HepG2 (cell line): ENCODE results near the gene GZMA. TPM values are rescaled to one million over a fixed set of nuclear protein-coding genes. Genes with fewer than 3 reads are reported as not detected.

ENCODE experiments used
- ATAC-seq: fragments of 200-7000 bp; cut with Tn5 transposase; 3 replicates; pipeline ENCODE4 v1.9.1; 2020; ENCODE audit warnings: mild to moderate bottlenecking, moderate library complexity
- BruUV-seq: library from RNA; stranded (reverse); fragments of 400-500 nt; replicated peaks from 2 replicates; lab custom pipeline; 2021; lab: Mats Ljungman, UMichigan
- CTCF ChIA-PET: fragments of 300-600 bp; formaldehyde crosslinking; extraction: SDS; loops from one replicate; lab custom pipeline; 2021; ENCODE audit warnings: low total read pairs, inconsistent platforms, low intra/inter-chr PET ratio; lab: Yijun Ruan, JAX
- POLR2A ChIA-PET: fragments of 350-600 bp; sonication (Branson Sonifier 250); formaldehyde crosslinking; loops from one replicate; lab custom pipeline; 2020; ENCODE audit warnings: antibody characterized with exemption, inconsistent platforms; lab: Yijun Ruan, JAX
- DNase-seq: peaks from one replicate; pipeline ENCODE4 v3.0.0-alpha.2; 2015; ENCODE audit warnings: low spot score
- FAIRE-seq: peaks from 3 replicates; lab custom pipeline; 2011; peaks lifted over from hg19 to GRCh38; lab: Jason Lieb, UNC
- H2AFZ ChIP-seq: one replicate; pipeline ENCODE4 v1.6.1; 2011; ENCODE audit warnings: low read length, inconsistent platforms
- H3K27ac ChIP-seq: fragments of 300-600 bp; 3 replicates; pipeline ENCODE4 v1.8.0; 2011; ENCODE audit warnings: mixed run types, mild to moderate bottlenecking, mixed read lengths, low read length, inconsistent platforms; ENCODE audit not compliant: insufficient read depth; ENCODE audit errors: extremely low read length
- H3K27me3 ChIP-seq, 2 experiments: fragments of 200-600 bp in 1 of 2; 2 replicates in 1 of 2; 3 replicates in 1 of 2; pipeline versions ENCODE4 v1.6.0 to v1.8.0; 2011; ENCODE audit warnings: low read length in 2 of 2, mild to moderate bottlenecking in 2 of 2, moderate library complexity in 2 of 2, inconsistent platforms in 1 of 2; ENCODE audit not compliant: insufficient read depth in 2 of 2, control insufficient read depth in 1 of 2
- H3K36me3 ChIP-seq, 2 experiments: fragments of 200-600 bp in 1 of 2; replicated peaks in 1 of 2; 2 replicates in 1 of 2; 3 replicates in 1 of 2; pipeline versions ENCODE4 v1.5.1 to v1.8.0; 2011; ENCODE audit warnings: low read length in 2 of 2, inconsistent platforms in 1 of 2; ENCODE audit not compliant: insufficient read depth in 2 of 2, control insufficient read depth in 1 of 2
- H3K4me1 ChIP-seq: 2 replicates; pipeline ENCODE4 v1.5.1; 2012; ENCODE audit warnings: low read length, inconsistent platforms; ENCODE audit not compliant: insufficient read depth
- H3K4me2 ChIP-seq: 2 replicates; pipeline ENCODE4 v1.6.0; 2011; ENCODE audit warnings: low read depth, low read length, inconsistent platforms
- H3K4me3 ChIP-seq, 3 experiments: fragments of 200-600 bp in 1 of 3; sonication (generic), shearing (Covaris generic) in 1 of 3; replicated peaks in 1 of 3; 2 replicates each; pipeline ENCODE4 v1.5.1; 2011 to 2016; ENCODE audit warnings: low read length in 3 of 3, inconsistent platforms in 2 of 3, low read depth in 2 of 3, mild to moderate bottlenecking in 2 of 3, control low read depth in 1 of 3, mixed read lengths in 1 of 3; ENCODE audit not compliant: insufficient read depth in 1 of 3
- H3K79me2 ChIP-seq: one replicate; pipeline ENCODE4 v1.6.1; 2011; ENCODE audit warnings: low read length, inconsistent platforms; ENCODE audit not compliant: insufficient read depth
- H3K9ac ChIP-seq: 2 replicates; pipeline ENCODE4 v1.6.0; 2011; ENCODE audit warnings: mild to moderate bottlenecking, low read depth, low read length, inconsistent platforms; ENCODE audit not compliant: insufficient read depth
- H3K9me3 ChIP-seq: 2 replicates; pipeline ENCODE4 v1.5.1; 2012; ENCODE audit warnings: mild to moderate bottlenecking, low read length
- H4K20me1 ChIP-seq: 2 replicates; pipeline ENCODE4 v1.6.0; 2011; ENCODE audit warnings: inconsistent platforms, mild to moderate bottlenecking, low read length, moderate library complexity; ENCODE audit not compliant: insufficient read depth
- BCLAF1 ChIP-seq: fragments of 450-650 bp; IDR thresholded peaks from 2 replicates; pipeline ENCODE4 v1.6.1; 2017; ENCODE audit warnings: mild to moderate bottlenecking
- HIVEP1 ChIP-seq: sonication (generic); formaldehyde crosslinking; IDR thresholded peaks from 2 replicates; pipeline ENCODE4 v1.4.0; 2020; ENCODE audit warnings: mild to moderate bottlenecking, missing genetic modification reagents
- KDM4B ChIP-seq: sonication (generic); formaldehyde crosslinking; IDR thresholded peaks from 2 replicates; pipeline ENCODE4 v1.4.0; 2020; ENCODE audit warnings: missing genetic modification reagents
- NFE2L1 ChIP-seq: sonication (generic); formaldehyde crosslinking; IDR thresholded peaks from 2 replicates; pipeline ENCODE4 v1.4.0; 2020; ENCODE audit warnings: missing genetic modification reagents, mild to moderate bottlenecking, borderline replicate concordance
- NRL ChIP-seq: sonication (generic); formaldehyde crosslinking; IDR thresholded peaks from 2 replicates; pipeline ENCODE4 v1.5.0; 2020; ENCODE audit warnings: missing genetic modification reagents, mild to moderate bottlenecking, moderate library complexity, borderline replicate concordance
- RARG ChIP-seq: sonication (generic); formaldehyde crosslinking; IDR thresholded peaks from 2 replicates; pipeline ENCODE4 v1.4.0; 2020; ENCODE audit warnings: low read depth, mild to moderate bottlenecking, missing genetic modification reagents
- TFDP1 ChIP-seq: IDR thresholded peaks from 2 replicates; pipeline ENCODE4 v1.6.1; 2016; ENCODE audit warnings: missing compliant biosample characterization, missing genetic modification reagents, borderline replicate concordance
- ZBED4 ChIP-seq: sonication (generic); formaldehyde crosslinking; IDR thresholded peaks from 2 replicates; pipeline ENCODE4 v1.4.0; 2020; ENCODE audit warnings: missing genetic modification reagents, borderline replicate concordance
- ZKSCAN5 ChIP-seq: sonication (generic); formaldehyde crosslinking; IDR thresholded peaks from 2 replicates; pipeline ENCODE4 v1.5.1; 2020; ENCODE audit warnings: mild to moderate bottlenecking, missing genetic modification reagents
- ZXDC ChIP-seq: sonication (generic); formaldehyde crosslinking; IDR thresholded peaks from 2 replicates; pipeline ENCODE4 v1.5.0; 2020; ENCODE audit warnings: mild to moderate bottlenecking, missing genetic modification reagents
- WGBS: methylation state at CpG from one replicate; pipeline ENCODE4 v1.1.6; 2017; ENCODE audit warnings: low lambda C conversion rate; 5-methylcytosine and 5-hydroxymethylcytosine counted together
- in situ Hi-C: cut with HindIII; loops from 2 replicates; pipeline ENCODE4 v1.10.0; 2017; ENCODE audit warnings: low pct_unique_long_range_greater_than_20kb; ENCODE audit not compliant: extremely low pct_ligation_motif_present
- intact Hi-C: fragments of 100-400 bp; cut with micrococcal nuclease; formaldehyde crosslinking; loops from one replicate; pipeline ENCODE4 v1.10.0; 2022; ENCODE audit not compliant: unreplicated experiment
- polyA plus RNA-seq, 8 experiments: library from polyadenylated mRNA; depleted of rRNA in 3 of 8; stranded (reverse) in 7 of 8; unstranded in 1 of 8; fragments of >200 nt; fragmentation: Illumina TruSeq in 4 of 8; extraction: Trizol in 4 of 8; gene quantifications; 2 replicates each; pipeline versions ENCODE4 v1.2.1 to v1.2.3, GENCODE V29; 2011 to 2016; ENCODE audit warnings: low read depth in 4 of 8, missing spikeins in 1 of 8, mixed read lengths in 1 of 8; ENCODE audit not compliant: insufficient read depth in 1 of 8
- total RNA-seq, 5 experiments: library from RNA; depleted of rRNA; stranded (reverse); fragments of >200 nt; fragmentation: Illumina TruSeq; extraction: Trizol; gene quantifications; 2 replicates each; pipeline ENCODE4 v1.2.3, GENCODE V29; 2016; ENCODE audit warnings: low read depth in 1 of 5
- TF ChIP-seq, protein P1 (sequence below): sonication (generic); formaldehyde crosslinking; IDR thresholded peaks from 2 replicates; pipeline ENCODE4 v1.4.0; 2020; ENCODE audit warnings: missing genetic modification reagents; ENCODE audit errors: not compliant biosample characterization

GZMA gene
- total and polyA plus RNA-seq, 2 of the 13 experiments (the other 11 are each of a cell fraction or from before 2014, with no cell fraction given), result not detected

DNA sequence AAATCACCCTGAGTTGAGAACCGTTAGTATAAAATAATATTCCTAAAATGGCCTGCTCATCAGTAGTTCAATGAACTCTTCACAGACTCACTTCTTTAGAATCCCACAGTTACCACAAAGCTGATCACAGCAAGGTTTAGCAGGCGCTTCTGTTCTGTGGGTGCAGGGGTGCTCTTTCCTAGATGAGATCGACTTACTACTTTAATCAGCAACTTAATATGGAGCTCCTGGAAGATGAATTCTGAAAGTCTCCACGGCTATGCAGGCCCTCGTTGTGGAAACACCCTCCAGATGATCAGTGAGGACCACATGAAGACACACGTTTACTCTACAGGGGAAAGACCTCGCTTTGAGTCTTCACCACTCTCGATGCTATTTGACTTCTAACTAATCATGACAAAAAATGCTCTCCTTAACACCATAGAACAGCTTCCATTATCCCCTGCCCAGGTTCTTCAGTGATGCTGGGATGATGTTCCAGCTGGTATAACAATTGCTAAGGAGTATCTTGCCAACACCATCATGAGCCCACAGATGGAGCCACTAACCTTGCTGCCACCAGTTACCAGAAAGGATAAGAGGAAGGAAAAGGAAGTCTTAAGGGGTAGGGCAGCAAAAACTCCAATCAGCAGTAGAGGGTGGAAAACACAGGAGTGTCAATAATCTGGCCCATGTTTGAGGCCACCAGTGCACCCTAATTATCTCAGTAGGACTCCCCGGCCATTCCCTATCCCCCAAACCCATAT lies 39.7 kb downstream of the GZMA start:
- DNase-seq, result no peak
- intact Hi-C loops (loop anchor here (10.0 kb wide), 1 partner anchor 627 kb away; the partner anchor contains the start of gene SNX18), in situ Hi-C loops (loop anchor here (10.0 kb wide), 1 partner anchor 197 kb away; no protein-coding TSS in a partner anchor)
- FAIRE-seq, result no peak
- no peak overlapping the region for H3K4me3 ChIP-seq
- H3K79me2 ChIP-seq, result no peaks in the 10 kb centered on the region
- no peak overlapping the region for H3K27ac ChIP-seq
- no peaks in the 10 kb centered on the region for H3K4me1 ChIP-seq
- H2AFZ ChIP-seq, result no peak overlapping the region
- H3K4me2 ChIP-seq, result no peak overlapping the region
- H4K20me1 ChIP-seq, result no peaks in the 10 kb centered on the region
- H3K9me3 ChIP-seq, result no peaks in the 10 kb centered on the region
- no peaks in the 10 kb centered on the region for H3K27me3 ChIP-seq
- 30% methylated on average over 9 of the region's 9 CpGs for WGBS
- H3K9ac ChIP-seq, result no peak overlapping the region
- H3K36me3 ChIP-seq, result no peaks in the 10 kb centered on the region
- CTCF ChIA-PET, result no interaction called here
- no TSS peak for BruUV-seq
- POLR2A ChIA-PET, result no interaction called here
- no peak for ATAC-seq
- no peak for TF ChIP-seq RARG (CRISPR knock-in tag)
- TF ChIP-seq, protein P1, sequence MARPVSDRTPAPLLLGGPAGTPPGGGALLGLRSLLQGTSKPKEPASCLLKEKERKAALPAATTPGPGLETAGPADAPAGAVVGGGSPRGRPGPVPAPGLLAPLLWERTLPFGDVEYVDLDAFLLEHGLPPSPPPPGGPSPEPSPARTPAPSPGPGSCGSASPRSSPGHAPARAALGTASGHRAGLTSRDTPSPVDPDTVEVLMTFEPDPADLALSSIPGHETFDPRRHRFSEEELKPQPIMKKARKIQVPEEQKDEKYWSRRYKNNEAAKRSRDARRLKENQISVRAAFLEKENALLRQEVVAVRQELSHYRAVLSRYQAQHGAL (CRISPR knock-in tag), result no peak
- TF ChIP-seq ZKSCAN5 (CRISPR knock-in tag), result no peak
- no peak for TF ChIP-seq NRL
- no peak for TF ChIP-seq KDM4B (CRISPR knock-in tag)
- TF ChIP-seq ZBED4 (CRISPR knock-in tag), result no peak
- TF ChIP-seq NFE2L1 (CRISPR knock-in tag), result no peak
- TF ChIP-seq ZXDC (CRISPR knock-in tag), result no peak
- no peak for TF ChIP-seq BCLAF1
- no peak for TF ChIP-seq TFDP1 (CRISPR knock-in tag)
- TF ChIP-seq HIVEP1 (CRISPR knock-in tag), result no peak
